Liver (tissue), 3 donors: ENCODE measurements around the gene MYL7.

Experiments used
- RAD21 ChIP-seq, 2 donors: IDR thresholded peaks; 2 replicates each; pipeline ENCODE4 v1.6.1; 2016; ENCODE audit warnings: antibody characterized with exemption in 2 of 2, mild to moderate bottlenecking in 2 of 2
- TF ChIP-seq, protein P1 (sequence below): IDR thresholded peaks from 2 replicates; pipeline ENCODE4 v1.6.1; 2016; ENCODE audit warnings: antibody characterized with exemption, mild to moderate bottlenecking
- TF ChIP-seq, protein P2 (sequence below): fragments of 150-350 bp; IDR thresholded peaks from 2 replicates; pipeline ENCODE4 v1.5.1; 2017; ENCODE audit warnings: improper control_type of control experiment, low read depth, low read length; ENCODE audit not compliant: missing input control
- donor health status: healthy.
- donor health status: healthy.

- TF ChIP-seq, protein P1, sequence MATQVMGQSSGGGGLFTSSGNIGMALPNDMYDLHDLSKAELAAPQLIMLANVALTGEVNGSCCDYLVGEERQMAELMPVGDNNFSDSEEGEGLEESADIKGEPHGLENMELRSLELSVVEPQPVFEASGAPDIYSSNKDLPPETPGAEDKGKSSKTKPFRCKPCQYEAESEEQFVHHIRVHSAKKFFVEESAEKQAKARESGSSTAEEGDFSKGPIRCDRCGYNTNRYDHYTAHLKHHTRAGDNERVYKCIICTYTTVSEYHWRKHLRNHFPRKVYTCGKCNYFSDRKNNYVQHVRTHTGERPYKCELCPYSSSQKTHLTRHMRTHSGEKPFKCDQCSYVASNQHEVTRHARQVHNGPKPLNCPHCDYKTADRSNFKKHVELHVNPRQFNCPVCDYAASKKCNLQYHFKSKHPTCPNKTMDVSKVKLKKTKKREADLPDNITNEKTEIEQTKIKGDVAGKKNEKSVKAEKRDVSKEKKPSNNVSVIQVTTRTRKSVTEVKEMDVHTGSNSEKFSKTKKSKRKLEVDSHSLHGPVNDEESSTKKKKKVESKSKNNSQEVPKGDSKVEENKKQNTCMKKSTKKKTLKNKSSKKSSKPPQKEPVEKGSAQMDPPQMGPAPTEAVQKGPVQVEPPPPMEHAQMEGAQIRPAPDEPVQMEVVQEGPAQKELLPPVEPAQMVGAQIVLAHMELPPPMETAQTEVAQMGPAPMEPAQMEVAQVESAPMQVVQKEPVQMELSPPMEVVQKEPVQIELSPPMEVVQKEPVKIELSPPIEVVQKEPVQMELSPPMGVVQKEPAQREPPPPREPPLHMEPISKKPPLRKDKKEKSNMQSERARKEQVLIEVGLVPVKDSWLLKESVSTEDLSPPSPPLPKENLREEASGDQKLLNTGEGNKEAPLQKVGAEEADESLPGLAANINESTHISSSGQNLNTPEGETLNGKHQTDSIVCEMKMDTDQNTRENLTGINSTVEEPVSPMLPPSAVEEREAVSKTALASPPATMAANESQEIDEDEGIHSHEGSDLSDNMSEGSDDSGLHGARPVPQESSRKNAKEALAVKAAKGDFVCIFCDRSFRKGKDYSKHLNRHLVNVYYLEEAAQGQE = no peak
- TF ChIP-seq, protein P2, sequence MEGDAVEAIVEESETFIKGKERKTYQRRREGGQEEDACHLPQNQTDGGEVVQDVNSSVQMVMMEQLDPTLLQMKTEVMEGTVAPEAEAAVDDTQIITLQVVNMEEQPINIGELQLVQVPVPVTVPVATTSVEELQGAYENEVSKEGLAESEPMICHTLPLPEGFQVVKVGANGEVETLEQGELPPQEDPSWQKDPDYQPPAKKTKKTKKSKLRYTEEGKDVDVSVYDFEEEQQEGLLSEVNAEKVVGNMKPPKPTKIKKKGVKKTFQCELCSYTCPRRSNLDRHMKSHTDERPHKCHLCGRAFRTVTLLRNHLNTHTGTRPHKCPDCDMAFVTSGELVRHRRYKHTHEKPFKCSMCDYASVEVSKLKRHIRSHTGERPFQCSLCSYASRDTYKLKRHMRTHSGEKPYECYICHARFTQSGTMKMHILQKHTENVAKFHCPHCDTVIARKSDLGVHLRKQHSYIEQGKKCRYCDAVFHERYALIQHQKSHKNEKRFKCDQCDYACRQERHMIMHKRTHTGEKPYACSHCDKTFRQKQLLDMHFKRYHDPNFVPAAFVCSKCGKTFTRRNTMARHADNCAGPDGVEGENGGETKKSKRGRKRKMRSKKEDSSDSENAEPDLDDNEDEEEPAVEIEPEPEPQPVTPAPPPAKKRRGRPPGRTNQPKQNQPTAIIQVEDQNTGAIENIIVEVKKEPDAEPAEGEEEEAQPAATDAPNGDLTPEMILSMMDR = no peak
- TF ChIP-seq RAD21 (IDR thresholded peaks at IDR 0.05) = no peak
Observed at GRCh38 chr7:44097064-44097932, 43.8 kb downstream of the MYL7 start.
